ENCODE data around the gene LPP.

DNA sequence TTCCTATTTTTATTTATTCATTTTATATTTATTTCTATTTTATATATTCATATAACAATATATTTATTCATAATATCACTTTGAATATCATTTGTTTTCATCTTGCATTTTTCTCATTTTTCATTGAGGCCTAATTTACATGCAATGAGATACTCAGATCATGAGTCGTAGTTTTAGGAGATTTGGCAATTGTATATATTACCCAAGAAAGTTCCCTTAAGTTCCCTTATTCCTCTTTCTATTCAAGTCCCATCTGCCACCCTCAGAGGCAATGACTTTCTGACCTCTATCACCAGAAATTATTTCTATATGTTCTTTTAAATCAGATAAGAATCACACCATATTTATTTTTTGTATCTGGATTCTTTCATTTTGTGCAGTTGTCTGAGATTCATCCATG lies 688.7 kb downstream of the LPP start:
- TF ChIP-seq CTCF (IDR thresholded peaks at IDR 0.05) = no peak
- TF ChIP-seq POLR2AphosphoS5 (IDR thresholded peaks at IDR 0.05) = no peak

Measured in stomach (tissue), 4 donors.